ENCODE results near the gene MTG1. TPM values are rescaled to one million over a fixed set of nuclear protein-coding genes. Genes with fewer than 3 reads are reported as not detected.

The MTG1 gene
- polyA plus RNA-seq, 3 donors, result 13.0 to 45.8 (median 17.1) TPM

DNA sequence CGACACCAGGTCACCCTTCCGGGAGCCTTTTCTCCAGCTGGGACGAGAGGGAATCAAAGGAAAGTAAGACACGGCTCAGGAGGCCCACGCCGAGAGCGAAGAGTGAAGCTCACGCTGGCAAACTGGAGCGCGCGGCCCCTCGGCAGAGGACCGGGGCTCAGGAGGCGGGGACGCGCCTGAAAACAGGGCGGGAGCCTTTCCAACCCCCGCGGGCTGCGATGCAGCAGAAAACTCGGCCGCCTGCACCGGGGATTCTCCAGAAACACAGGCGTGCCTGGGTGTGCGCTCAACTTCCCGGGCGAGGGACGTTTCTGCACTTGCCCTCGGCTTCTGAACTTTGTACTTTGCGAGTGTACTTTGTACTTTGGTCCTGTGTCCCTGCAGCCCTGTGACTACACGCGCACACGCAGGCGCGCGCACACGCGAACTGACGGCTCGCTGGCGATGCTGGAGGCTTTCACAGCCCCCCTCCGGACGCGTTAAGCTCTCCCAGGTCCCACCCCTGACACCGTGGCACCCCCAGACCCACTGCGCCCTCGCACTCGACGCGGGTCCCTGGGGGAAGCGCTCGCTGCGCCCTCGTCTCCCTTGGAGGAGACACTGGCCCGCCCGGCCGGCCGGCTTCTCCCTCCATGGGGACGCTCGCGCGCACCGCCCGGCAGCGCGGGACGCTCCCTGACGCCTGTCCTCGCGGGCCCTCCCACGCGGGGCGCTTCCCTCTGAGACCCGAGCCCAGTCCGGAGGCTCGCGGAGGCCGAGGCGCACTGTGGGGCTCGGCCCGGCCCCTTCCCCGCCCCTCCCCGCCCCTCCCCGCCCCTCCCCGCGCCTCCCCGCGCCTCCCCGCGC is 15.5 kb upstream of the MTG1 start:
- peak overlapping the region; percentile 36 to 64 for H3K27ac ChIP-seq (ENCODE audit: low read depth in 1 of 2, low read length in 2 of 2)
- peak overlapping the region; percentile 91 for H2AFZ ChIP-seq (ENCODE audit: insufficient read depth, low read depth, low read length, poor library complexity, severe bottlenecking)
- H3K27me3 Mint-ChIP-seq (ENCODE audit: low read depth in 3 of 3), result peaks cover 6 to 25% (median 19%) of the 10 kb centered on the region in 3 donors

More for the DNA sequence above, 15.5 kb upstream of the MTG1 start:
- TF ChIP-seq, protein P1, sequence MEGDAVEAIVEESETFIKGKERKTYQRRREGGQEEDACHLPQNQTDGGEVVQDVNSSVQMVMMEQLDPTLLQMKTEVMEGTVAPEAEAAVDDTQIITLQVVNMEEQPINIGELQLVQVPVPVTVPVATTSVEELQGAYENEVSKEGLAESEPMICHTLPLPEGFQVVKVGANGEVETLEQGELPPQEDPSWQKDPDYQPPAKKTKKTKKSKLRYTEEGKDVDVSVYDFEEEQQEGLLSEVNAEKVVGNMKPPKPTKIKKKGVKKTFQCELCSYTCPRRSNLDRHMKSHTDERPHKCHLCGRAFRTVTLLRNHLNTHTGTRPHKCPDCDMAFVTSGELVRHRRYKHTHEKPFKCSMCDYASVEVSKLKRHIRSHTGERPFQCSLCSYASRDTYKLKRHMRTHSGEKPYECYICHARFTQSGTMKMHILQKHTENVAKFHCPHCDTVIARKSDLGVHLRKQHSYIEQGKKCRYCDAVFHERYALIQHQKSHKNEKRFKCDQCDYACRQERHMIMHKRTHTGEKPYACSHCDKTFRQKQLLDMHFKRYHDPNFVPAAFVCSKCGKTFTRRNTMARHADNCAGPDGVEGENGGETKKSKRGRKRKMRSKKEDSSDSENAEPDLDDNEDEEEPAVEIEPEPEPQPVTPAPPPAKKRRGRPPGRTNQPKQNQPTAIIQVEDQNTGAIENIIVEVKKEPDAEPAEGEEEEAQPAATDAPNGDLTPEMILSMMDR (IDR thresholded peaks at IDR 0.05), result no peak
- H3K4me1 Mint-ChIP-seq, result peaks cover 34% of the 10 kb centered on the region
- H3K9me3 Mint-ChIP-seq, result peaks cover 0 to 2% (median 0%) of the 10 kb centered on the region in 7 donors
- peak overlapping the region; percentile 58 to 88 (median 65) for H3K4me3 ChIP-seq (replicated peaks in 1 of 3; ENCODE audit: low read depth in 2 of 3, low read length in 3 of 3)
- H3K27ac Mint-ChIP-seq, result peak overlapping the region in 6 of 7 donors; percentile 19 to 83 (median 57)
- intact Hi-C loops (cut with micrococcal nuclease), result loop anchor here in 1 of 2 donors (10.0 kb wide), 1 partner anchor 1074 kb away; the partner anchor contains the start of gene STK32C
- DNase-seq, result peak; percentile 67 to 76 (median 74)
- H3K9ac ChIP-seq (ENCODE audit: insufficient read depth, low read length, poor library complexity, severe bottlenecking), result peak overlapping the region; percentile 62
- H3K4me1 ChIP-seq (ENCODE audit: control insufficient read depth in 1 of 2, insufficient read depth in 2 of 2, low read length in 2 of 2), result peaks cover 39 to 50% of the 10 kb centered on the region in 2 donors
- no peaks in the 10 kb centered on the region for H3K79me2 ChIP-seq (ENCODE audit: insufficient read depth, low read length)
- H3K36me3 Mint-ChIP-seq, result peaks cover 6 to 8% of the 10 kb centered on the region in 2 donors
- H3K36me3 ChIP-seq (replicated peaks in 1 of 2; ENCODE audit: control insufficient read depth in 1 of 2, insufficient read depth in 2 of 2, low read length in 2 of 2), result no peaks in the 10 kb centered on the region
- peaks cover 0 to 6% of the 10 kb centered on the region in 2 donors for H3K27me3 ChIP-seq (ENCODE audit: control insufficient read depth in 2 of 2, insufficient read depth in 2 of 2, low read length in 2 of 2)
- H3K4me3 Mint-ChIP-seq, result peak overlapping the region; percentile 85 to 92
- WGBS (ENCODE audit: insufficient coverage), result under 1% methylated on average over 67 of the region's 90 CpGs
- no peaks in the 10 kb centered on the region for H3K9me3 ChIP-seq (replicated peaks in 1 of 2; ENCODE audit: control insufficient read depth in 1 of 2, insufficient read depth in 1 of 2, low read length in 2 of 2)
- H3K4me2 ChIP-seq (replicated peaks; ENCODE audit: extremely low read depth, low read length, poor library complexity, severe bottlenecking), result peak overlapping the region; percentile 90
- H4K20me1 ChIP-seq (ENCODE audit: insufficient read depth, low read length), result no peaks in the 10 kb centered on the region

Measured in CD14-positive monocyte (primary cell).